Neural progenitor cell (in vitro differentiated cells): ENCODE results near the gene ALDH3B1. TPM values are rescaled to one million over a fixed set of nuclear protein-coding genes. Genes with fewer than 3 reads are reported as not detected.

Source experiments
- DNase-seq: peaks from one replicate; pipeline ENCODE4 v3.0.0-alpha.2; 2016; ENCODE audit warnings: low spot score
- H2AFZ ChIP-seq: fragments of 200-600 bp; sonication (generic); replicated peaks from 2 replicates; pipeline ENCODE4 v1.6.1; 2016; ENCODE audit warnings: antibody characterized with exemption
- H3F3A ChIP-seq: fragments of 200-600 bp; sonication (generic); 2 replicates; pipeline ENCODE4 v1.6.1; 2016; ENCODE audit warnings: antibody characterized with exemption, low read depth
- H3K27ac ChIP-seq: fragments of 200-600 bp; sonication (generic); 2 replicates; pipeline ENCODE4 v1.5.1; 2016; ENCODE audit warnings: mild to moderate bottlenecking
- H3K27me3 ChIP-seq: fragments of 200-600 bp; sonication (generic); 2 replicates; pipeline ENCODE4 v1.6.1; 2016; ENCODE audit warnings: mild to moderate bottlenecking, moderate library complexity
- H3K36me3 ChIP-seq: fragments of 200-600 bp; sonication (generic); 2 replicates; pipeline ENCODE4 v1.5.1; 2016
- H3K4me1 ChIP-seq: fragments of 200-600 bp; sonication (generic); 2 replicates; pipeline ENCODE4 v1.6.1; 2016; ENCODE audit warnings: mixed run types
- H3K4me2 ChIP-seq: fragments of 200-600 bp; sonication (generic); 2 replicates; pipeline ENCODE4 v1.6.1; 2016
- H3K4me3 ChIP-seq: fragments of 200-600 bp; sonication (generic); 2 replicates; pipeline ENCODE4 v1.5.1; 2016
- H3K79me2 ChIP-seq: fragments of 200-600 bp; sonication (generic); 2 replicates; pipeline ENCODE4 v1.6.1; 2016; ENCODE audit warnings: low read depth
- H3K9ac ChIP-seq: fragments of 200-600 bp; sonication (generic); 2 replicates; pipeline ENCODE4 v1.6.1; 2016
- H3K9me3 ChIP-seq: fragments of 200-600 bp; sonication (generic); 2 replicates; pipeline ENCODE4 v1.5.1; 2016; ENCODE audit warnings: low read depth
- H4K20me1 ChIP-seq: fragments of 200-600 bp; sonication (generic); 2 replicates; pipeline ENCODE4 v1.6.1; 2016; ENCODE audit warnings: low read depth
- H3K27ac Mint-ChIP-seq: 3 replicates; pipeline ENCODE4 v1.8.0; 2021; ENCODE audit warnings: mixed read lengths
- H3K27me3 Mint-ChIP-seq: 2 replicates; pipeline ENCODE4 v1.8.0; 2022; ENCODE audit warnings: low read depth, mild to moderate bottlenecking, inconsistent platforms, moderate library complexity, mixed read lengths; ENCODE audit not compliant: insufficient read depth
- H3K36me3 Mint-ChIP-seq: 3 replicates; pipeline ENCODE4 v1.8.0; 2021; ENCODE audit warnings: mixed read lengths
- H3K4me1 Mint-ChIP-seq: 3 replicates; pipeline ENCODE4 v1.8.0; 2021; ENCODE audit warnings: mixed read lengths
- H3K4me3 Mint-ChIP-seq: 3 replicates; pipeline ENCODE4 v1.8.0; 2021; ENCODE audit warnings: mild to moderate bottlenecking, moderate library complexity, mixed read lengths
- H3K9me3 Mint-ChIP-seq: 3 replicates; pipeline ENCODE4 v1.8.0; 2020; ENCODE audit warnings: mixed read lengths
- CTCF ChIP-seq: fragments of 200-600 bp; sonication (generic); IDR thresholded peaks from 2 replicates; pipeline ENCODE4 v1.5.1; 2017; ENCODE audit warnings: antibody characterized with exemption, mild to moderate bottlenecking
- EZH2 ChIP-seq: fragments of 200-600 bp; sonication (generic); IDR thresholded peaks from 2 replicates; pipeline ENCODE4 v1.6.1; 2017; ENCODE audit warnings: antibody characterized with exemption, mild to moderate bottlenecking, moderate library complexity
- EZH2phosphoT487 ChIP-seq: fragments of 200-600 bp; sonication (generic); IDR thresholded peaks from 2 replicates; pipeline ENCODE4 v1.6.1; 2017; ENCODE audit warnings: antibody characterized with exemption
- total RNA-seq: library from RNA; depleted of rRNA; stranded (reverse); fragments of >200 nt; gene quantifications from 2 replicates; pipeline ENCODE4 v1.2.3, GENCODE V29; 2015; ENCODE audit warnings: low replicate concordance

Gene ALDH3B1
- total RNA-seq, 1 donor from 2014 or later: not detected

GRCh38 chr11:68036141-68036716, 26.1 kb downstream of the ALDH3B1 start:
- H3K9me3 Mint-ChIP-seq: no peaks in the 10 kb centered on the region
- DNase-seq: no peak
- Histone ChIP-seq H4K20me1 (peaks cover 3% of the 10 kb centered on the region), H3K9ac (no peak overlapping the region), H3K4me2 (no peak overlapping the region), H3K79me2 (peaks cover 14% of the 10 kb centered on the region), H3F3A (peaks cover 30% of the 10 kb centered on the region), H3K4me3 (no peak overlapping the region), H3K36me3 (no peaks in the 10 kb centered on the region), H3K27me3 (no peaks in the 10 kb centered on the region), H3K4me1 (peaks cover 20% of the 10 kb centered on the region), H3K27ac (no peak overlapping the region), H3K9me3 (no peaks in the 10 kb centered on the region), H2AFZ (no peak overlapping the region)
- peaks cover 2% of the 10 kb centered on the region for H3K27me3 Mint-ChIP-seq
- no peak overlapping the region for H3K4me3 Mint-ChIP-seq
- peaks cover 11% of the 10 kb centered on the region for H3K4me1 Mint-ChIP-seq
- H3K27ac Mint-ChIP-seq: no peak overlapping the region
- TF ChIP-seq EZH2phosphoT487: no peak
- no peak for TF ChIP-seq CTCF
- TF ChIP-seq EZH2: no peak
- H3K36me3 Mint-ChIP-seq: peaks cover 6% of the 10 kb centered on the region

- Mint-ChIP-seq H3K27me3 (peaks cover 4% of the 10 kb centered on the region), H3K27ac (peak overlapping the region; percentile 50), H3K4me3 (no peak overlapping the region), H3K9me3 (no peaks in the 10 kb centered on the region), H3K4me1 (peaks cover 10% of the 10 kb centered on the region), H3K36me3 (peaks cover 3% of the 10 kb centered on the region)
- no peaks in the 10 kb centered on the region for H3K36me3 ChIP-seq
- H2AFZ ChIP-seq: no peak overlapping the region
- peaks cover 30% of the 10 kb centered on the region for H3F3A ChIP-seq
- H3K79me2 ChIP-seq: peaks cover 8% of the 10 kb centered on the region
- H3K27me3 ChIP-seq: no peaks in the 10 kb centered on the region
- H3K4me2 ChIP-seq: no peak overlapping the region
- no peak overlapping the region for H3K27ac ChIP-seq
- no peak for DNase-seq
- H3K9ac ChIP-seq: no peak overlapping the region
- peaks cover 16% of the 10 kb centered on the region for H3K4me1 ChIP-seq
- TF ChIP-seq EZH2phosphoT487: no peak
- TF ChIP-seq EZH2: no peak
- TF ChIP-seq CTCF: no peak
- no peak overlapping the region for H3K4me3 ChIP-seq
- H3K9me3 ChIP-seq: no peaks in the 10 kb centered on the region
- H4K20me1 ChIP-seq: no peaks in the 10 kb centered on the region
Measured at GRCh38 chr11:68036717-68037239, 26.7 kb downstream of the ALDH3B1 start.

GRCh38 chr11:68037411-68038225, 27.5 kb downstream of the ALDH3B1 start:
- Histone ChIP-seq H3K79me2 (no peaks in the 10 kb centered on the region), H4K20me1 (no peaks in the 10 kb centered on the region), H3K27ac (no peak overlapping the region), H2AFZ (no peak overlapping the region), H3K9me3 (no peaks in the 10 kb centered on the region), H3K9ac (no peak overlapping the region), H3K4me1 (peaks cover 16% of the 10 kb centered on the region), H3K4me2 (peak overlapping the region; percentile 74), H3F3A (peaks cover 30% of the 10 kb centered on the region), H3K27me3 (no peaks in the 10 kb centered on the region), H3K36me3 (no peaks in the 10 kb centered on the region), H3K4me3 (no peak overlapping the region)
- Mint-ChIP-seq H3K27ac (peak overlapping the region; percentile 60), H3K4me1 (peaks cover 9% of the 10 kb centered on the region), H3K4me3 (no peak overlapping the region), H3K9me3 (no peaks in the 10 kb centered on the region), H3K36me3 (peaks cover 3% of the 10 kb centered on the region), H3K27me3 (peaks cover 6% of the 10 kb centered on the region)
- no peak for DNase-seq
- no peak for TF ChIP-seq EZH2phosphoT487
- TF ChIP-seq CTCF: no peak
- no peak for TF ChIP-seq EZH2
